Fibroblast of skin of right quadriceps (primary cell): ENCODE measurements around the gene SLC22A9.
"Not testable (repeated sequence)": the region's sequence is repeated elsewhere in the genome, so short reads cannot be mapped to it uniquely, and the experiment has no call there.

Experiments
- DNase-seq: peaks from one replicate; pipeline ENCODE4 v3.0.0-alpha.2; 2013

Gene SLC22A9

DNA sequence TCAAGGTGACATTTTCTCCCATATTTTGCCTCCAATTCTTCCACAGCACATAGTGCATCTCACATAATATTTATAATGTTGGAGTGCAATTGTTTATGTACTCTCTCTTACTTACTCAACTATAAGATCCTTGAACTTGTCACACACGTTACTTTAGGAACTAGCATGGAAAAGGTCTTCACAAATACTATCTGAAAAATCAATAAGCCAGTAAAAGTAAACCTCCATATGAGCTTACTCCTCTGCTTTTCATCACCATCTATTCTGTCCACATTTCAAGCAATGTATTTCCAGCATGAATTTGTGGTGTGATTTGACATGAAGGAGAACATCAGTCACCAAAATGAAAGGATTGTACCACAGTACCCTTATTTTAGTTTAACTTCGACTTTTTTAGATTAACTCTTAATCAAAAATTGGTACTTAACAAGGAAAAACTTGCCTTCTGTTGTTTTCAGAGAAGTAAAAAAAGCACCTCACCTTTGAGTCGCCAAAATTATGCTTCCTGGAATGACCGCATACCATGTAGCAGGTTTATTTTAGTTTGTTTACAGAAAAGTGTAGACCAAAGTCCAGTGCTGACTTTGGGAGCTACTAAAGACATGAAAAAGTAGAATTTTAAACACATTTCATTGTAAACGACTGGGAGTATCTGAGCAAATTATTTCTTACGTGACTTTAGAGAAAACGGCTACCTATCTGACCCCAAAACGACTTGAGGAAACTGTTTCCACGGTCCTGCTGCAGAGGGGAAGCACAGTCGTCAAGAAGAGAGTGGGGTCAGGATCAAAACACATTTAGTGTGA lies at the start of gene SLC22A9:
TSS of gene SLC22A9 (plus strand) at position 621 of the 806 bp plus-strand sequence. CDS start 272 bp downstream, outside the sequence.
- DNase-seq, result no peak

DNA sequence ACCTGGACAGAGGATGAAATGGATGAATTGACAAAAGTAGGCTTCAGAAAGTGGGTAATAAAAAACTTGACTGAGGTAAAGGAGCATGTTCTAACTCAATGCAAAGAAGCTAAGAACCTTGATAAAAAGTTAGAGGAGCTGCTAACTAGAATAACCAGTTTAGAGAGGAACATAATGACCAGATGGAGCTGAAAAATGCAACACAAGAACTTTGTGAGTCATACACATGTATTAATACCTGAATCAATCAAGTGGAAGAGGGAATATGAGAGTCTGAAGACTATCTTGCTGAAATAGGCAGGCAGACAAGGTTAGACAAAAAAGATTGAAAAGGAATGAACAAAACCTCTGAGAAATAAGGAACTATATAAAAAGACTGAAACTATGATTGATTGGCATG lies 47.9 kb upstream of the SLC22A9 start:
- DNase-seq, result no peak

DNA sequence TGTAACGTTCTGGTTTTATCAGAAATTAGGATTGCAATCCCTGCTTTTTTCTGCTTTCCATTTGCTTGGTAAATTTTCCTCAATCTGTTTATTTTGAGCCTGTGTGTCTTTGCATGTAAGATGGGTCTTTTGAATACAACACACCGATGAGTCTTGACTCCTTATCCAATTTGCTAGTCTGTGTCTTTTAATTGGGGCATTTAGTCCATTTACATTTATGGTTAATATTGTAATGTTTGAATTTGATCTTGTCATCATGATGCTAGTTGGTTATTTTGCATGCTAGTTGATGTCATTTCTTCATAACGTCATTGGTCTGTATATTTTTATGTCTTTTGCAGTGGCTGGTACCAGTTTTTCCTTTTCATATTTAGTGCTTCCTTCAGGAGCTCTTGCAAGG lies 34.5 kb upstream of the SLC22A9 start:
- DNase-seq, result not testable (repeated sequence)

DNA sequence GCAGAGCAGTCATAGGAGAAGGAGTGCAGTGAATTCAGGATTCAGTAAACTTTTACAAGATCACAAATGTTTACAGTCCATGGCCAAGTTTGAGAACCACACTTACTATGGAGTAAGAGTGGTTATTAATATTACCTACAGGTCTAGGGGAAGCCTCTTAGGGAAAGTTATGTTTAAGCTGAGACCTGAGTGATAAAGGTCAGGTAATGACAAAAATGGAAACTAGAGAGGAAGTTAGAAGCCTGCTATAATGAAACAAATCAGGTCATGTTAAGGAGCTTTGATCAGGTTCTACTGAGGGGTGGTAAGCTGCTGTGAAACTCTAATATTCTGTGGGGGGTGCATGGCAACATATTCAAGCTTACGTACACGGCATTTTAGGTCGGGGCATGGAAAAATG lies 32.5 kb upstream of the SLC22A9 start:
- no peak for DNase-seq

DNA sequence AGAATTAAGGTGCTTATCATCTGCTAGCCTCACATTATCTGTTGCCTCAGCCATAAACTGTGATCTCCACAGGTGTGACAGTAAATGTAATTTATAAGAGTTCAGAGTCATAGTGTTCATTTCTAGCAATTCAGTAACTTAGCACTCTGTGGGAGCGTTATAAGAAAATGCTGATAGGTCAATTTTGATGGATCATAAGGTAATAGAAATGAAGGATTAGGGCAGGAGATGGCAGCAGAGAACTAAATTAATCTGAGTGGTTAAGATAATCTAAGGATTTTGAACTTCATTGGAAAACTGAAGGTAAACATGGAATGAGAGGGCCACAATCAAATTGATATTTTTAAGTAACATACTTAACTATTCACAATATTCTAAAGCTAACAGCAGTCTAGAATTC lies 26.5 kb upstream of the SLC22A9 start:
- DNase-seq, result no peak

DNA sequence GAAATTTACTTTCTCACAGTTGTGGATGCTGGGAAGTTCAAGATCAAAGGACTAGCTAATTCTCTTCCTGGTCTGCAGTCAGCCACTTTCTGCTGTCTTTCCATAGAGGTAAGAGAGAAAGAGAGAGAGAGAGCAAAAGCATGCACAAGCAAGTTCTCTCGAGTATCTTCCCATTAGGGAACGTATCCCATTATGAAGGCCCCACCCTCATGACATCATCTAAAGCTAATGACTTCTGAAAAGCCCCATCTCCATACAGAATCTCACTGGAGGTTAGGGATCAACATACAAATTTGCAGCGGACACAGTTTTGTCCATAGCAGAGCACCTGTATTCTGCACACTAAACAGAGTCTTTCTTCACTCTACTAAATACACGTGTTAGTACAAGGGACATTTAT lies 17.4 kb upstream of the SLC22A9 start:
- DNase-seq, result no peak

DNA sequence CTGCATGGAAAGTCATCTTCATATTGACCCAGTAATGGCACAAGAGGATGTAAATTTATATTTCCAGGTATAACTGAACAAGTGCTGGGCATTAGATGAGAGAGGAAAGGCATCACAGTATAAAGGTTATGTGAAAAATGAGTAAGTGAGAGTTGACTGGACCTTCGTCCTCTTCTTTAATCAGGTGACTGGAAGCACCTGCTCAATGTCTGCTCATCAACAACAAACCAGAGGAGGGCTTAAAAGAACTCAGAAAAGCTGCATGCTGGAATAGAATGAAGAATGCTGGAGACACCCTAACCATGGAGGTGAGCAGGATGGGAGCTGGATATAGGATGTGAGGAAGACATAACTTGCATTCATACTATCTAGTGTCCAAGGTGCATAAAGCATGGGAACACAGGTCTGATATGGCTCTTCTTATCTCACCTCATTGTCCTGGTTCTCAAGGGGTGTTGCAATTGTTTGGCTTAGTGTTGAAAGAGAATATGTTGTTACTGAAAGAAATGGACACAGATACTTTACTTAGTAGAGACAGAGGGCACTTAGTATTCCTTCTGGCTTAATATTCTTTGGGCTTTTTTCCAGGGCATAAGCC lies 7.3 kb upstream of the SLC22A9 start:
- no peak for DNase-seq

DNA sequence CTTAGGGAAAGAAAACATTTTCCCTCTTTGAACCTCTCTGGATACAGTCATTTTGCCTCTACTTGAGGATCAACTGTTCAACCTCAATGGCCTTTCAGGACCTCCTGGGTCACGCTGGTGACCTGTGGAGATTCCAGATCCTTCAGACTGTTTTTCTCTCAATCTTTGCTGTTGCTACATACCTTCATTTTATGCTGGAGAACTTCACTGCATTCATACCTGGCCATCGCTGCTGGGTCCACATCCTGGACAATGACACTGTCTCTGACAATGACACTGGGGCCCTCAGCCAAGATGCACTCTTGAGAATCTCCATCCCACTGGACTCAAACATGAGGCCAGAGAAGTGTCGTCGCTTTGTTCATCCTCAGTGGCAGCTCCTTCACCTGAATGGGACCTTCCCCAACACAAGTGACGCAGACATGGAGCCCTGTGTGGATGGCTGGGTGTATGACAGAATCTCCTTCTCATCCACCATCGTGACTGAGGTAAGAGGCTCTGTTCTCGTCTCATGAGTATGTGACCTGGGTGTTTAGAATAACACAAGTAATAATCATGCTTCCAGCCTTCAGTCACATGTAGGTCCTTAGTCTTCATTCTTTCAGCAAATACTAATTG lies 495 bp downstream of the SLC22A9 start:
- DNase-seq, result no peak

DNA sequence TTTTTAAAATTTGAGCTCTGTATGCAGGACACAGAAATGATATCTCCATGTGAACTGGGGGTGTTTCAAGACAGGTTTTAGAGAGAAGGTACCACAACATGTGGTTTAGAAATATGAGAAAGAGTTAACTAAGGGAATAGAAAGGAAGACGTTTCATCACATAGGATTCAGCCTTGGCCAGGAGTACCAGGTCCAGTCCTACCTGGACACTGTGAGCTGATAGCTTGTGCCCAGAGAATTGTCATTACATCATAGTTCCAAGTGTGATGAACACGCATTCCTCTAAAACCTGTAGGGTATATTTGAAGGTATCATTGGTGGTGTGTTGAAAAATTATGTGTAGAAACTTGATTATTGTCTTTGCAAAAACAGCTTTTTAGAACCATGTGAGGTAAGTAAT lies 1.8 kb downstream of the SLC22A9 start:
- no peak for DNase-seq

DNA sequence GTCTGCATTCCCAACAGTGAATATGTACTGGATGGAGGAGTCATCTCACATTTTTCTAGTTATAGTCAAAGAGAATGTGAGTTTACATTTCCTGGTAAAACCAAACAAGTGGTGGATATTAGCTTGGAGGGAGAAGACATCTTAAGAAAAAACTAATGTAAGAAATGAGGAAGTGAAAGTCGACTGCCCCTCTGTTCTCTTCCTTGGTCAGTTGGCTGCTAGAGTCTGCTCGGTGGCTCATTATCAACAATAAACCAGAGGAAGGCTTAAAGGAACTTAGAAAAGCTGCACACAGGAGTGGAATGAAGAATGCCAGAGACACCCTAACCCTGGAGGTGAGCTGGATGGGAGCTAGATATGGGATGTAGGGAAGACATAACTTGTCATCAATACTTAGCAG lies 5.8 kb downstream of the SLC22A9 start:
- DNase-seq, result no peak

DNA sequence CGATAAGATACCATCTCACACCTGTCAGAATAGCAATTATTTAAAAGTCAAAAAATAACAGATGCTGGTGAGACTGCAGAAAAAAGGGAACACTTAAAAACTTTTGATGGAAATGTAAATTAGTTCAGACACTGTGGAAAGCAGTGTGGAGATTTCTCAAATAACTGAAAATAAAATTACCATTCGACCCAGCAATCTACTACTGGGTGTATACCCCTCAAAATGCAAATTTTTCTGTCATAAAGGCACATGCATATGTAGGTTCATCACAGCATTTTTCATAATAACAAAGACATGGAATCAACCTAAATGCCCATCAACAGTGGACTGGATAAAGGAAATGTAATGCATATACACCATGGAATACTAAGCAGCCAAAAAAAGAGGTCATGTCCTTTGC lies 10.5 kb downstream of the SLC22A9 start:
- no peak for DNase-seq

DNA sequence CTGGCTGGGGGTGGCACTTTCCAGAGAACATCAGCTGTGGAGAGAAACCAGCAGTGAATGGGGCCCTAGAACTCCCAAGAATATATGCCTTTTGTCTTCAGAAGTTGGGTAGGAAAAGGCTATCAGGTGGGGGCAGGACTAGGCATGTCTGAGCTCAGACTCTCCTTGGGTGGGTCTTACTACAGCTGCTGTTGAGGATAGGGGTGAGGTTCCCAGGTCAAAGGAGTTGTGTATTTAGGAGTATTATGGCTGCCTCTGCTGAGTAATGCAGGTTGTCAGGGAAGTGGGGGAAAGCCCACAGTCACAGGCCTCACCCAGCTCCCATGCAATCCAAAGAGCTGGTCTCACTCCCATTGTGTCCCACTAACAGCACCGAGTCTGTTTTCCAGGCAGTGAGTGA lies 26.1 kb downstream of the SLC22A9 start:
- no peak for DNase-seq

DNA sequence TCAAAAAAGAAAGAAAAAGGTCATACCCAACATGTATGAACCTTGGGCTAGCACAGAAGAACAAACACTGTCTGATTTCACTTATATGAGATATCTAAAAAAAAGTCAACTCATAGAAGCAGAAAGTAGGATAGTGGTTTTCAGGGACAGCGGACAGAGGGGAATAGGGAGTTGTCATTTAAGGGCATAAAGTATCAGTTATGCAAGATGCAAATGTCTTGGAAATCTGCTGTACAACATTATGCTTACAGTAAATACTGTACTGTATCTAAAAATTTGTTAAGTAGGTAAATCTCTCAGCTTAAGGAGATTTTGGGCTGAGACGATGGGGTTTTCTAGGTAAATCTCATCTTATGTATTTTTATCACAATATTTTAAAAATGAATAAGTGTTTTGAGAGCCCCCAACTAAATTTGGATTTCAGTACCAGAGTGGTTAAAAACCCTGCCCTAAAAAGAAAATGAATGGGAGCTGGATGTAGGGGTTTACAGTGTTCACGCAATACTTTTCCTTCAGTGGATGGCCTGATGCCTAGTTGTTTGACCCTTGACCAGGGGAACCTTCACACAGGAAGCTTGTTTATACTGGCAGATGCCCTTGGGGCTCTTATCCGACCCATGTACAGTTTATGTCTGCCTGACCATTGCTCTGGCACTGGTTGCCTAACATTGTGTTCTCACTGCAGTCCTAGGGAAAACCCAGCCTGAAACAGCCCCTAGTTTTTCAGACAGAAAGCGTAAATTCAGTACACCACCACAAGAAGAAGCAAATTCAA lies 34.8 kb downstream of the SLC22A9 start:
- DNase-seq, result no peak

DNA sequence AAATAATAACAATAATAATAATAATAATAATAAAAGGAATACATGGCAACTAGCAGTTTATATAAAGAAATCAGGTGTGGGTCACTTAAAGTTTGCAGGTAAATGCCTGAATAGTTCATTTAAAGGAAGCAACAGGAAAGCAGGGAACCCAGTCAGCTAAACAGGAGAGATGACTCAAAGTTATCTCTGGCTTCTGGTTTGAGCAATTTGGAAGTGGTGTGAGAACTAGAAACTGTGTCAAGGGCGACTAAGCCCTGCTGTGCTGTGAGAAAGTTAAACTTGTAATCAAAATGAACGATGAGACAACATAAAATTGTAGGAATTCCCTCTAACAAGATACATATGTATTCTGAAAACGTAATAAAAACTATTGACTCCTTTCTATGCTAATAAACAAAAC lies 35.5 kb downstream of the SLC22A9 start:
- no peak for DNase-seq

DNA sequence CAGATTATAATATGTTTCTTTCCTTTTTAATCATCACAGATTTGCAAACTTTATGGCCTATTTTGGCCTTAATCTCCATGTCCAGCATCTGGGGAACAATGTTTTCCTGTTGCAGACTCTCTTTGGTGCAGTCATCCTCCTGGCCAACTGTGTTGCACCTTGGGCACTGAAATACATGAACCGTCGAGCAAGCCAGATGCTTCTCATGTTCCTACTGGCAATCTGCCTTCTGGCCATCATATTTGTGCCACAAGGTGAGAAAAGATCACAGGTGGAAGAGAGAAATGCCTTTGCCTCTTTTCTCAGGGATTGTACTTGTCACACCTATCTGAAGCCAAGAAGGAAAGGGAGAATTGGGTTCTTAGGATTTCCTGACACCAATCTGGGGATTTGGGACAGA lies 36.9 kb downstream of the SLC22A9 start:
- no peak for DNase-seq

DNA sequence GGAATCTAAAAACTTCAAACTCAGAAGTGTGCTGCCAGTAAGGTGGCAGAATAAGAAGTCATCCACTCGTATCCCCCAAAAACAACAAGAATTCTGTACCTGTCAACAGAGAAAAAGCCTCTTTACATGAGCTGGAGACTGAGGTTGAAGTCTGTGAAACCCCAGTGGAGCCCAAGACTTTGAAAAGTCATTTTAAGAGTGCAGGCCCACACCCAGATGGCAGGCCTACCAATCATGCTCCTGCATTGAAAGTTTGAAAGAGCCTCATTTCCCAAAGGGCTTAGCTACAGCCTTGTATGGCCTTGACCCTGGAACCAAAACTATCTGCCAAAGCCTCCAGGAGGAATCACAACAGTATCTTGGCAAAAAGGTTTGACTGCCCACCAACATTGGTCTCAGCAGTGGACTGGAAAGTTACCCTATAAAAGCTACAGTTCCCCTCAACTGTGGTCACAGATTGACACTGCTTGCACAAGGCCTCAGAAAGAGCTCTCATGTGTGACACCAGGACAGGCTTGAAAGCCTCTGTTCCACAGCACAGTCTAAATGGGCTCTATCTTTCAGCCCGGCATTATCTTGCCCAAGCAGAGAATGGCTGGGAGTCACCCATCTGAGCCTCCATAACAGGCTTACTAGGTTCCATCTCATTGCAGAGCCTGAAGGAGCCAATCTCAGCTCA lies 47.7 kb downstream of the SLC22A9 start:
- no peak for DNase-seq

DNA sequence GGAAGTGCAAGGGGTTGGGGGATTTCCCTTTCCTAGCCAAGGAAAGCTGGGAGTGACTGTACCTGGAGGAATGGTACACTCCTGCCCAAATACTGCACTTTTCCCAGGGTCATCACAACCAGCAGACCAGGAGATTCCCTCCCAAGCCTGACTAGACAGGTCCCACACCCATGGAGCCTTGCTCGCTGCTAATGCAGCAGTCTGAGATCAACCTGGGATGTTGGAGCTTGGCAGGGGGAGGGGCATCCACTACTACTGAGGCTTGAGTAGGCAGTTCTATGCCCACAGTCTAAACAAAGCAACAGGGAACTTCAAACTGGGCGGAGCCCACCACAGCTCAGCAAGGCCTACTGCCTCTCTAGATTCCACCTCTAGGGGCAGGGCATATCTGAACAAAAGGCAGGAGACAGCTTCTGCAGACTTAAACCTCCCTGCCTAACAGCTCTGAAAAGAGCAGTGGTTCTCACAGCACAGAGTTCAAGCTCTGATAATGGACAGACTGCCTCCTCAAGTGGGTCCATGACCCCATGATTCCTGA lies 58.5 kb downstream of the SLC22A9 start:
- DNase-seq, result no peak

DNA sequence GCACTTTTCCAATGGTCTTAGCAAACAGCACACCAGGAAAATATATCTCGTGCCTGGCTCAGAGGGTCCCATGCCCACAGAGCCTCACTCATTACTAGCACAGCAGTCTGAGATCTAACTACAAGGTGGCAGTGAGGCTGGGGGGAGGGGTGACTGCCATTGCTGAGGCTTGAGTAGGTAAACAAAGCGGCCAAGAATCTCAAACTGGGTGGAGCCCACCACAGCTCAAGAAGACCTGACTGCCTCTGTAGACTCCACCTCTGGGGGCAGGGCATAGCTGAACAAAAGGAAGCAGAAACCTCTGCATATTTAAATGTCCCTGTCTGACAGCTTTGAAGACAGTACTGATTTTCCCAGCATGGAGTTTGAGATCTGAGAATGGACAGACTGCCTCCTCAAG lies 61.1 kb downstream of the SLC22A9 start:
- DNase-seq, result not testable (repeated sequence)

DNA sequence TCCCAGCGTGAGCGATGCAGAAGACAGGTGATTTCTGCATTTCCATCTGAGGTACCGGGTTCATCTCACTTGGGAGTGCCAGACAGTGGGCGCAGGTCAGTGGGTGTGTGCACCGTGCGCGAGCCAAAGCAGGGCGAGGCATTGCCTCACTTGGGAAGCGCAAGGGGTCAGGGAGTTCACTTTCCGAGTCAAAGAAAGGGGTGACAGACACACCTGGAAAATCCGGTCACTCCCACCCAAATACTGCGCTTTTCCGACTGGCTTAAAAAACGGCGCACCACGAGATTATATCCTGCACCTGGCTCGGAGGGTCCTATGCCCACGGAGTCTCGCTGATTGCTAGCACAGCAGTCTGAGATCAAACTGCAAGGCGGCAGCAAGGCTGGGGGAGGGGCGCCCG lies 65.8 kb downstream of the SLC22A9 start:
- DNase-seq, result not testable (repeated sequence)

DNA sequence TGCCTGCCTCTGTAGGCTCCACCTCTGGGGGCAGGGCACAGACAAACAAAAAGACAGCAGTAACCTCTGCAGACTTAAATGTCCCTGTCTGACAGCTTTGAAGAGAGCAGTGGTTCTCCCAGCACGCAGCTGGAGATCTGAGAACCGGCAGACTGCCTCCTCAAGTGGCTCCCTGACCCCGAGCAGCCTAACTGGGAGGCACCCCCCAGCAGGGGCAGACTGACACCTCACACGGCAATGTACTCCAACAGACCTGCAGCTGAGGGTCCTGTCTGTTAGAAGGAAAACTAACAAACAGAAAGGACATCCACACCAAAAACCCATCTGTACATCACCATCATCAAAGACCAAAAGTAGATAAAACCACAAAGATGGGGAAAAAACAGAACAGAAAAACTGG lies 66.2 kb downstream of the SLC22A9 start:
- not testable (repeated sequence) for DNase-seq

DNA sequence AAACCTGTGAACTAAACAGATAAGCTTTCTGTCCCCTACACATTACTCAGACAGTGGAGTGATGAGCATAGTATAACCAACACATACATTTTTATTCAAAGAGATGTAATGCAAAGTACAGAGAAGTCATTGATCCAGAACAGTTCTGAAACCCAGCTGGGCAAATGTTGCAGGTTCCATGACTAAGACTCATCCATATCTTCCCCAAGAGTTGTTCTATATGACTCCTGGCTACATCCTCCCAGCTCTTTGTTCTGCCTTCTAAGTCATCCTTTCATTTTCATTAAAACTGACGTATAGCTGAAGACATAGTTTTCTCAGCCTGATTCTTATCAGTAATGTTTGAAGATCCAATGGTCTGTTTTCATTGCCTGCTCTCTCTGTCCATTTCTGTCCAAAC lies 74.1 kb downstream of the SLC22A9 start:
- no peak for DNase-seq

DNA sequence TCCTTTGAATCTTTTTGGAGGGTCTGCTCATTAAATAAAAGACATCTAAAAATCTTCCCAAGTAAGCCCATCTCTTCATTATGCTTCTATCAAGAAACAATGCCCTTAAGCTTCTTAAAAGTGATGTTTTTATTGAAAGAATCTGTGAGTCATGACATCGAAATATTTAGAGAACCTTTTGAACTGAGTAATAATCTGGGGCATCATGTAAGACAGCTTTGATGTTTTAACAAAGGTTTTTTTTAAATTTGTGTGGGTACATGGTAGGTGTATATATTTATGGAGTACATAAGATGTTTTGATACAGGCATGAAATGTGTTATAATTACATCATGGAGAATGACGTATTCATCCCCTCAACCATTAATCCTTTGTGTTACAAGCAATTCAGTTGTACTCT lies 74.6 kb downstream of the SLC22A9 start:
- no peak for DNase-seq

DNA sequence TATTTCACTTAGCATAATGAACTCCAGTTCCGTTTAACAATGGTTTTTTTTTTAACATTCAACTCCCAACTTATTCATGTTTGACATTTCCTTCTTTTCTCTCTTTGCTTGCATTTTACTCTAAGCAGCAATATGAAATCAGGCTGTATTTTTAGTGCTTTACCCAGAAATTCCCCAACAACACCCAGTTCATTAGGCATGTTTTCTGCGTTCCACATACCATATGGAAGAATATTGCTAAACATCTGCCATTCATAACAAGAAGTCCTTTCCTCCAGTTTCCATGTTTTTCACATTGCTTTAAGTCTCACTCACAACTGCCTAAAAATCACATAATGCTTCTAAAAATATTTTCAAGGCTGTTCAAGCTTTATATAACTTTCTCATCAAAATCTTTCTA lies 75.5 kb downstream of the SLC22A9 start:
- DNase-seq, result no peak
